Kidney (tissue), 14 donors: ENCODE data around the gene HRG. TPM values are rescaled to one million over a fixed set of nuclear protein-coding genes. Genes with fewer than 3 reads are reported as not detected.

Source experiments
- DNase-seq, 5 donors: peaks; one replicate each; pipeline ENCODE4 v3.0.0-alpha.2; 2013 to 2020
- FAIRE-seq: peaks from 2 replicates; lab custom pipeline; 2012; peaks lifted over from hg19 to GRCh38; lab: Jason Lieb, UNC
- H3K27ac ChIP-seq, 2 donors: one replicate each; pipeline ENCODE4 v1.7.0; 2013; ENCODE audit warnings: low read depth in 2 of 2, low read length in 2 of 2, inconsistent platforms in 1 of 2
- H3K27me3 ChIP-seq: one replicate; pipeline ENCODE4 v1.7.1; 2013; ENCODE audit warnings: low read length, inconsistent platforms; ENCODE audit not compliant: control insufficient read depth, insufficient read depth
- H3K36me3 ChIP-seq, 3 donors: one replicate each; pipeline versions ENCODE4 v1.7.0 to v1.7.1; 2013; ENCODE audit warnings: low read length in 3 of 3, control low read depth in 1 of 3, inconsistent platforms in 1 of 3; ENCODE audit not compliant: insufficient read depth in 3 of 3, control insufficient read depth in 2 of 3
- H3K4me1 ChIP-seq, 3 donors: one replicate each; pipeline versions ENCODE4 v1.7.0 to v1.7.1; 2013; ENCODE audit warnings: low read length in 3 of 3, inconsistent platforms in 1 of 3, low read depth in 1 of 3; ENCODE audit not compliant: control insufficient read depth in 2 of 3, insufficient read depth in 2 of 3
- H3K4me3 ChIP-seq, 3 donors: one replicate each; pipeline versions ENCODE4 v1.7.0 to v1.8.1; 2013; ENCODE audit warnings: low read length in 3 of 3, control low read depth in 1 of 3, inconsistent platforms in 1 of 3
- H3K9ac ChIP-seq, 3 donors: one replicate each; pipeline versions ENCODE4 v1.7.0 to v1.7.1; 2013; ENCODE audit warnings: low read length in 3 of 3, control low read depth in 1 of 3, inconsistent platforms in 1 of 3
- H3K9me3 ChIP-seq, 3 donors: one replicate each; pipeline versions ENCODE4 v1.7.0 to v1.7.1; 2013; ENCODE audit warnings: low read length in 3 of 3, control low read depth in 1 of 3, inconsistent platforms in 1 of 3; ENCODE audit not compliant: control insufficient read depth in 2 of 3, insufficient read depth in 1 of 3
- intact Hi-C: fragments of 100-400 bp; cut with DNase I; formaldehyde crosslinking; loops from one replicate; pipeline ENCODE4 v1.11.1; 2022
- polyA plus RNA-seq: library from polyadenylated mRNA; stranded (reverse); fragments of 350-450 nt; fragmentation: Illumina TruSeq; extraction: RNeasy Lipid Tissue Mini Kit (QIAGEN cat#74804); gene quantifications from one replicate; pipeline ENCODE4 v1.2.3, GENCODE V29; 2014; ENCODE audit warnings: low read depth, low replicate concordance; ENCODE audit not compliant: insufficient read depth
- total RNA-seq: library from RNA; stranded (reverse); fragmentation: NEBNext Ultra II Directional; extraction: Animal tissue kit (Norgen Biotek cat#: 25700); gene quantifications from one replicate; pipeline ENCODE4 v1.2.1, GENCODE V29; 2021
- TF ChIP-seq, protein P1 (sequence below): IDR thresholded peaks from 3 replicates; pipeline ENCODE4 v1.5.1; 2012; ENCODE audit warnings: mild to moderate bottlenecking, moderate library complexity, borderline replicate concordance; ENCODE audit not compliant: insufficient read depth; ENCODE audit errors: extremely low read depth
- donor health status: control.
- donor health status: control.
- donor health status: control.
- donor health status: control.
- donor health status: control.
- donor health status: DM: yes; HTN: yes; CAD: no.
- donor health status: Normal renal cell carcinoma (clear cell type).

HRG gene
- total and polyA plus RNA-seq, 2 donors from 2014 or later = 0.35 to 22.8 TPM

DNA sequence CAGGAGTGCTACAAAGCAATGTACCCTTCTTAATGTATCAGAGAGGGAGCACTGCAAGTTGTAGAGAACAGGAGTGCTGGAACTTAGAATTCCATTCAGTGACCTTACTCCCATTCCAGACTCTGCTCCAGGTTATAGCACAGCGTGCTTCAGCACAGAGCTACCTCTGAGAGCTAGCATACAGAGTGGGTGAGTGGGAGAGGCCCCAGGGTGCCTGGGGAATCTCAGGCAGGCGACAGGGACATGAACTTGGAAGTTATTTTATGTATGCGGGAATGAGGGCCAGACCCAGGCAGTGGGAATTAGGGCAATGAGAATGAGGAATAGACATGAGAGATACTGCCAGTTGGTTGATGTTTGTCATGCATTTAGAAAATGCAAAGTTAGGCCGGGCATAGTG is 47.7 kb downstream of the HRG start:
- Histone ChIP-seq H3K9ac (no peak overlapping the region), H3K27ac (no peak overlapping the region), H3K4me1 (no peaks in the 10 kb centered on the region), H3K27me3 (no peaks in the 10 kb centered on the region), H3K9me3 (no peaks in the 10 kb centered on the region), H3K36me3 (no peaks in the 10 kb centered on the region), H3K4me3 (no peak overlapping the region)
- DNase-seq = no peak
- no peak for FAIRE-seq
- intact Hi-C loops = no loop called here
- TF ChIP-seq, protein P1, sequence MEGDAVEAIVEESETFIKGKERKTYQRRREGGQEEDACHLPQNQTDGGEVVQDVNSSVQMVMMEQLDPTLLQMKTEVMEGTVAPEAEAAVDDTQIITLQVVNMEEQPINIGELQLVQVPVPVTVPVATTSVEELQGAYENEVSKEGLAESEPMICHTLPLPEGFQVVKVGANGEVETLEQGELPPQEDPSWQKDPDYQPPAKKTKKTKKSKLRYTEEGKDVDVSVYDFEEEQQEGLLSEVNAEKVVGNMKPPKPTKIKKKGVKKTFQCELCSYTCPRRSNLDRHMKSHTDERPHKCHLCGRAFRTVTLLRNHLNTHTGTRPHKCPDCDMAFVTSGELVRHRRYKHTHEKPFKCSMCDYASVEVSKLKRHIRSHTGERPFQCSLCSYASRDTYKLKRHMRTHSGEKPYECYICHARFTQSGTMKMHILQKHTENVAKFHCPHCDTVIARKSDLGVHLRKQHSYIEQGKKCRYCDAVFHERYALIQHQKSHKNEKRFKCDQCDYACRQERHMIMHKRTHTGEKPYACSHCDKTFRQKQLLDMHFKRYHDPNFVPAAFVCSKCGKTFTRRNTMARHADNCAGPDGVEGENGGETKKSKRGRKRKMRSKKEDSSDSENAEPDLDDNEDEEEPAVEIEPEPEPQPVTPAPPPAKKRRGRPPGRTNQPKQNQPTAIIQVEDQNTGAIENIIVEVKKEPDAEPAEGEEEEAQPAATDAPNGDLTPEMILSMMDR = no peak

DNA sequence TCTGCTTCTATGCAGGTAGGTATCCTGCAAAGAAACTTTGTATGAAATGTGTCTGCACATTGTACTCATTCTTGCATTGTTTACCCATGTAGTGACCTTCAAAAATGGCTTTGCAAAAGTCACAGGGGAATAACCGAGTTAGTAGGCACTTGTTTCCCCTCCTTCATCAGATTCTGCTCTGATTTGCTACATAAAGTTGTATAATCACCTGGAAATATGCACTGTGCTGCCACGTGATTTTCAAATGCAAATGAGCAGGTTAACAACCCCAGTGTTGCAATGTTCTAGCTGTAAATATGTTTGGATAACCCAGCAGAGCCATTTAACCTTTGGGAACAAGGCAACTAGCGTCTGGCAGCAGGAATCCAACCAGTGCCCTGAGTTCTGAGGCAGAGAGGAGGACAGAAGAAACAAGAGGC is 51.2 kb downstream of the HRG start, which contains the start of gene KNG1:
TSS of gene KNG1 (plus strand) at position 321 of the 419 bp plus-strand sequence. CDS start 184 bp downstream, outside the sequence.
- H3K36me3 ChIP-seq = no peaks in the 10 kb centered on the region
- FAIRE-seq (no peak), DNase-seq (peak in 1 of 5 donors; percentile 11)
- peak within 1 kb of the TSS; percentile 74 to 84 for H3K27ac ChIP-seq
- intact Hi-C loops = no loop called here
- no peaks in the 10 kb centered on the region for H3K27me3 ChIP-seq
- H3K4me1 ChIP-seq = no peaks in the 10 kb centered on the region
- peak within 1 kb of the TSS in 2 of 3 donors; percentile 39 to 90 for H3K9ac ChIP-seq
- H3K4me3 ChIP-seq = peak within 1 kb of the TSS in 2 of 3 donors; percentile 49 to 71
- TF ChIP-seq, protein P1 = no peak
- no peaks in the 10 kb centered on the region for H3K9me3 ChIP-seq

DNA sequence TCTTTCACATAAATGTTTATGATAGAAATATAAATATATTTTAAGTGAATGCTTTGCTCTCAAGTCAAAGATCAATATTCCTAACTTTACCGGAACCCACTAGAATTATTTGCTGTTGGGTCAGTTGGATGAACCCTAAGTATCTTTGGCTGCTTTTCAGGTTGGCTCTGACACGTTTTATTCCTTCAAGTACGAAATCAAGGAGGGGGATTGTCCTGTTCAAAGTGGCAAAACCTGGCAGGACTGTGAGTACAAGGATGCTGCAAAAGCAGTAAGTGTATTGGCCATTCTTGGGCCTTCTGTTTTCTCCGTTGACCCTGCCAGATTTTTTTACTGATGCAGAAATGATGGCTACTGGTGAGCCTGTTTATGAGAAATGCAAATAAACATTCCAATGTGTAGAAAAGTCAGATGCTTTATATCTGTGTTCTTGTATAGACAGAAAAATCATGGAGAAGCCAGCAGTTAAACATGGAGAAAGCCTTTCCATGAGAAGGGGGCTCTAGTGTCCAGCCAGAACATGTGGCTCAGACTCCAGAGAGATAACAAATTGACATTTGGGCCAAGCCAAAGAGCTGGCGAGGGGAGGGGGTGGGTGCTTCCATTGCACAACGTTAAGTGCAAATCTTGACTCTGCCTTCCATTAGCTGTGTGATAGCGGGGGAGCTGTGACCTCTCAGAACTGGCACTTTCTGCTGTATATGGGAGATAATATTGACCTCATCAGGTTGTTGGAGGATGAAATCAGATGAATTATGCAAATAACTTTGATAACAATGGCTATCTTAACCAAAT is 54.3 kb downstream of the HRG start:
- no peak for DNase-seq
- no peaks in the 10 kb centered on the region for H3K9me3 ChIP-seq
- H3K27me3 ChIP-seq = no peaks in the 10 kb centered on the region
- intact Hi-C loops = no loop called here
- peak overlapping the region; percentile 30 to 69 for H3K27ac ChIP-seq
- TF ChIP-seq, protein P1 = no peak
- H3K9ac ChIP-seq = peak overlapping the region in 2 of 3 donors; percentile 24 to 35
- FAIRE-seq = no peak
- H3K4me1 ChIP-seq = no peaks in the 10 kb centered on the region
- peak overlapping the region in 2 of 3 donors; percentile 52 to 57 for H3K4me3 ChIP-seq
- H3K36me3 ChIP-seq = no peaks in the 10 kb centered on the region
